Endodermal cell (in vitro differentiated cells): Measurements from ENCODE around the gene TEX29. TPM values are rescaled to one million over a fixed set of nuclear protein-coding genes. Genes with fewer than 3 reads are reported as not detected.

Experiments used
- DNase-seq: peaks from one replicate; pipeline ENCODE4 v3.0.0-alpha.2; 2017
- H3K27ac ChIP-seq: 2 replicates; pipeline ENCODE4 v1.5.1; 2013; ENCODE audit warnings: mild to moderate bottlenecking, low read depth, low read length, moderate library complexity
- H3K27me3 ChIP-seq: 2 replicates; pipeline ENCODE4 v1.6.1; 2013; ENCODE audit warnings: mild to moderate bottlenecking, low read length, moderate library complexity; ENCODE audit not compliant: insufficient read depth, control insufficient read depth, poor library complexity, severe bottlenecking
- H3K36me3 ChIP-seq: 2 replicates; pipeline ENCODE4 v1.7.0; 2013; ENCODE audit warnings: mild to moderate bottlenecking, low read length, moderate library complexity; ENCODE audit not compliant: control insufficient read depth, insufficient read depth
- H3K4me1 ChIP-seq: one replicate; pipeline ENCODE4 v1.7.0; 2013; ENCODE audit warnings: low read length; ENCODE audit not compliant: control insufficient read depth, insufficient read depth
- H3K4me3 ChIP-seq: 2 replicates; pipeline ENCODE4 v1.5.1; 2013; ENCODE audit warnings: mild to moderate bottlenecking, low read length, moderate library complexity
- H3K9ac ChIP-seq: 2 replicates; pipeline ENCODE4 v1.6.1; 2013; ENCODE audit warnings: mild to moderate bottlenecking, low read length, moderate library complexity; ENCODE audit not compliant: poor library complexity, severe bottlenecking; ENCODE audit errors: extremely low read depth
- H3K9me3 ChIP-seq: 2 replicates; pipeline ENCODE4 v1.6.1; 2013; ENCODE audit warnings: mild to moderate bottlenecking, low read length, moderate library complexity; ENCODE audit not compliant: control insufficient read depth
- H3K27ac Mint-ChIP-seq: 2 replicates; pipeline ENCODE4 v1.8.0; 2020; ENCODE audit warnings: mixed read lengths
- H3K27me3 Mint-ChIP-seq: 2 replicates; pipeline ENCODE4 v1.8.0; 2021; ENCODE audit warnings: mild to moderate bottlenecking, mixed read lengths; ENCODE audit not compliant: insufficient read depth
- H3K36me3 Mint-ChIP-seq: 2 replicates; pipeline ENCODE4 v1.8.0; 2020; ENCODE audit warnings: low read depth, mixed read lengths
- H3K4me1 Mint-ChIP-seq: 2 replicates; pipeline ENCODE4 v1.8.0; 2020; ENCODE audit warnings: mixed read lengths
- H3K4me3 Mint-ChIP-seq: 2 replicates; pipeline ENCODE4 v1.8.0; 2020; ENCODE audit warnings: mild to moderate bottlenecking, moderate library complexity, mixed read lengths
- H3K9me3 Mint-ChIP-seq: 2 replicates; pipeline ENCODE4 v1.8.0; 2020; ENCODE audit warnings: mild to moderate bottlenecking, mixed read lengths
- CTCF ChIP-seq: fragments of 200-600 bp; sonication (generic); conservative IDR thresholded peaks from 2 replicates; pipeline ENCODE4 v1.5.0; 2021; ENCODE audit warnings: antibody characterized with exemption, mild to moderate bottlenecking
- WGBS, 2 experiments: methylation state at CpG; one replicate each; pipeline versions ENCODE4 v1.1.5 to v1.1.7; 2013; ENCODE audit warnings: missing lambda C conversion rate in 2 of 2, mixed read lengths in 1 of 2; ENCODE audit not compliant: insufficient coverage in 1 of 2, insufficient read length in 1 of 2; 5-methylcytosine and 5-hydroxymethylcytosine counted together
- total RNA-seq, 2 donors: library from RNA; stranded (reverse); fragmentation: NEBNext Ultra II Directional in 1 of 2; extraction: Animal tissue kit (Norgen Biotek cat#: 25700) in 1 of 2; gene quantifications; 2 replicates in 1 of 2; 3 replicates in 1 of 2; pipeline ENCODE4 v1.2.1, GENCODE V29; 2021

TEX29 gene
- total RNA-seq, 2 donors from 2014 or later: 0.69 TPM; not detected in 1

- no peak overlapping the region for H3K4me3 Mint-ChIP-seq
- no peaks in the 10 kb centered on the region for H3K36me3 Mint-ChIP-seq
- Histone ChIP-seq H3K4me3 (no peak overlapping the region), H3K4me1 (no peaks in the 10 kb centered on the region), H3K27ac (no peak overlapping the region), H3K9ac (no peak overlapping the region), H3K36me3 (no peaks in the 10 kb centered on the region), H3K9me3 (no peaks in the 10 kb centered on the region), H3K27me3 (no peaks in the 10 kb centered on the region)
- H3K27me3 Mint-ChIP-seq: no peaks in the 10 kb centered on the region
- no peak for DNase-seq
- TF ChIP-seq CTCF: no peak
- H3K27ac Mint-ChIP-seq: no peak overlapping the region
- H3K9me3 Mint-ChIP-seq: peaks cover 5% of the 10 kb centered on the region
- H3K4me1 Mint-ChIP-seq: no peaks in the 10 kb centered on the region
- WGBS, 2 experiments: 91% methylated on average over 11 of the region's 11 CpGs
Measured at GRCh38 chr13:111330066-111330610, 9.7 kb downstream of the TEX29 start.

GRCh38 chr13:111335298-111335697, 14.9 kb downstream of the TEX29 start:
- Histone ChIP-seq H3K9ac (no peak overlapping the region), H3K27me3 (no peaks in the 10 kb centered on the region), H3K27ac (no peak overlapping the region), H3K4me1 (no peaks in the 10 kb centered on the region), H3K4me3 (no peak overlapping the region), H3K9me3 (no peaks in the 10 kb centered on the region), H3K36me3 (no peaks in the 10 kb centered on the region)
- H3K36me3 Mint-ChIP-seq: no peaks in the 10 kb centered on the region
- no peaks in the 10 kb centered on the region for H3K27me3 Mint-ChIP-seq
- no peaks in the 10 kb centered on the region for H3K4me1 Mint-ChIP-seq
- H3K4me3 Mint-ChIP-seq: no peak overlapping the region
- TF ChIP-seq CTCF: no peak
- peak; percentile 14 for DNase-seq
- 88 to 94% methylated on average over 3 to 5 of the region's 5 CpGs for WGBS, 2 experiments
- no peak overlapping the region for H3K27ac Mint-ChIP-seq
- H3K9me3 Mint-ChIP-seq: peaks cover 5% of the 10 kb centered on the region

- Mint-ChIP-seq H3K4me1 (no peaks in the 10 kb centered on the region), H3K27ac (no peak overlapping the region), H3K36me3 (no peaks in the 10 kb centered on the region), H3K9me3 (peaks cover 5% of the 10 kb centered on the region), H3K27me3 (no peaks in the 10 kb centered on the region), H3K4me3 (no peak overlapping the region)
- Histone ChIP-seq H3K9me3 (no peaks in the 10 kb centered on the region), H3K9ac (no peak overlapping the region), H3K27ac (no peak overlapping the region), H3K4me3 (no peak overlapping the region), H3K27me3 (no peaks in the 10 kb centered on the region), H3K4me1 (no peaks in the 10 kb centered on the region), H3K36me3 (no peaks in the 10 kb centered on the region)
- 93 to 99% methylated on average over 9 of the region's 9 CpGs for WGBS, 2 experiments
- no peak for TF ChIP-seq CTCF
- DNase-seq: no peak
Measured at GRCh38 chr13:111336666-111337065, 16.2 kb downstream of the TEX29 start.
